GM08714 (cell line): ENCODE data around the gene MIPEP.
A peak's percentile ranks its signal among the peaks of the same experiment; 100 is the strongest.

Experiments used
- H3K4me3 ChIP-seq: fragments of 200-500 bp; sonication (Bioruptor generic); 2 replicates; pipeline ENCODE4 v1.5.1; 2014; ENCODE audit warnings: mild to moderate bottlenecking, low read length, inconsistent platforms
- ZNF274 ChIP-seq: IDR thresholded peaks from 2 replicates; pipeline ENCODE4 v1.6.1; 2012; ENCODE audit warnings: mild to moderate bottlenecking, low read depth, low read length

Gene MIPEP

DNA sequence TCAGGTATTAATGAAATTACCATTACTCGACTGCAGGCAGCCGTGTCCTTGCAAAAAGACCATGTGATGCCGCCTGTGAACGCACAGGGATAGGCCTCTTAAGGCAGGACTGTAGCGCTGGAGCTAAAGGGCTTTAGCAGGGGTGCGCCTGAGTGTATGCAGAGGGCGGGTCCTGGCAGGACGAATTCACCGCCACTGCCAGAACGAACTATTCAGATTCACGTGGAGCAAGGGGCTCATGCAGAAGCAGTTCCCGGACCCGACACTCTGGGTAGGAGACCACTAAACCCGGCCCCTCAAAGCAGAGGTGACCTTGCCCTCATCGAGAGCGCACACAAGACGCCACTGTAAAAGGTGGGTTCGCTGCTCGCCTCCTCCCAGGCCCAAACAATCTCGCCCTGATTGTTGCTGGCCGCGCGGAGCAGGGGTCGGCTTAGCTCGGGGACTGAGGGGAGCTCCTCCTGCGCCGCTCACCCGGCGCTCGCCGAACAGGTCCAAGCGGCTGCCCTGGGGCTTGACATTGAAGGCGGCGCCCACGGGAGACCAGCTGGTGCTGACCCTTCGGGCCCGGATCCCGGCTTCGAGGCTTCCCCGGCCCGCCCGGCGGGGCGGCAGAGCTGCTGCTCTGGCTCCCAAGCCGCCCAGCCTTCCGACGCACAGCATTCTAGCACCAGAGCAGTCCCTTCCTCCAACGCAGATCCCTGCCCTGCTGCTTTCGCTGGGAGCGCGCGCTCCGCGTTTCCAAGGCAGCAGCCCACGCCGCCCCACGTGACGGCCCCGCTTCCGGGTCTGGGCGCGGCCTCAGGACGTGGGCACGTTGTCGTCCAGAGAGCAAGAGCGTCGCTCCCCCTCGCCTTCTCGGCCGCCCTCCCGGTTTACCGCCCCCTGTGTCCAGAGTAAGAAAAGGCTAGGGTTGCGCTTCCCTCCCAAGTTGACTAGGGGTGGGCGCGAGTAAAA, at the start of gene MIPEP:
TSS of gene MIPEP (minus strand) at position 743 of the 957 bp plus-strand sequence. CDS start at position 663, 80 bp downstream.
- H3K4me3 ChIP-seq, result peak within 1 kb of the TSS; percentile 87
- no peak for TF ChIP-seq ZNF274

DNA sequence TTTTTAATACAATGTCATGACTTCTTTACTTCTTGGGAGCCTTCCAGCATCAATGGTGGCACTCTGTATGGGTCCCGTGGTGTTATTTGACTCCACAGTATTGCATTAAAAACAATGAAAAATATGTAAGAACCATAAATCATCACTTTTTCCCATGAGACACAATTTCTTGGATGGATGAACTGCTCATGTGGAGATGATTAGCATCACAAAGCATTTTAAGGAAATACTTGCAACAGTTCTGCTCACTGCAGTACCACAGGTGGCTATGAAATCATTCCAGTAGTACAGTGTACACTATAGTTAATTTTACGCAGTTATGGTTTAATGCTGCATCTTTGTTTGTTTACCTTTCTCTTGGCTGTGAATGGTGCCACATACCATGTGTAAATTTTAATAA, 45.3 kb upstream of the MIPEP start:
- TF ChIP-seq ZNF274, result no peak
- H3K4me3 ChIP-seq, result no peak overlapping the region

DNA sequence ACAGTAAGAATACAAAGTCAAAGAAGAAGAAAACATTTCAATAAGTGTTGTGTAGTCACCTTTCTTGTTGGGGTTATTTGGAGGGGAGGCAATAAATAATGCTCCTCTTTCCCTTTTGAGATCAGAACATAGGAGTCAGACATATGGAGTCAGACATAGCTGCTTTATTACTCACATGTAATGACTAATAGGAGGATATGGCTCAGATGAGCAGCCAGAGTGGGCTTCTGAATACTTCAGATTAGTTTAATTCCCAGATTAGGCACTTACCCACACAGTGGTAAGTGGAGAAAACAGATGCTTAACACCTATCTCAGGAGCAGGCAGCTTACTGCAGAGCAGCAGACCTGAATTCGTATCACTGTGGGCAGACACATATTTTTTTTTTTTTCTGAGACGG, 39.8 kb upstream of the MIPEP start:
- H3K4me3 ChIP-seq, result no peak overlapping the region
- no peak for TF ChIP-seq ZNF274

DNA sequence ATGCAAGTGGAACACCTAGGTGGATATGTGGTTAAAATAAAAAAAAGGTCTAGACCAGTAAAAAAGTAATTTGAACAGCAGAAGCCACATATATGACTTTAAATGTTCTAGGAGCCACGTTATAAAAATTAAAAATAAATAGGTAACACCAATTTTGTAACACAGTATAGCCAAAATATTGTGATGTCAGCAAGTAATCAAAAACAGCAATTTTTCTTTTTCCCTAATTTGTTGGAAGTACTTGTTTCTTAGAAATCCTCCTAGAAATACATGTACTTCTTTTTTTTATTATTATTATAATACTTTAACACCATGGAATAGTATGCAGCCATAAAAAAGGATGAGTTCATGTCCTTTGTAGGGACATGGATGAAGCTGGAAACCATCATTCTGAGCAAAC, 33.8 kb upstream of the MIPEP start:
- TF ChIP-seq ZNF274, result no peak
- H3K4me3 ChIP-seq, result no peak overlapping the region

DNA sequence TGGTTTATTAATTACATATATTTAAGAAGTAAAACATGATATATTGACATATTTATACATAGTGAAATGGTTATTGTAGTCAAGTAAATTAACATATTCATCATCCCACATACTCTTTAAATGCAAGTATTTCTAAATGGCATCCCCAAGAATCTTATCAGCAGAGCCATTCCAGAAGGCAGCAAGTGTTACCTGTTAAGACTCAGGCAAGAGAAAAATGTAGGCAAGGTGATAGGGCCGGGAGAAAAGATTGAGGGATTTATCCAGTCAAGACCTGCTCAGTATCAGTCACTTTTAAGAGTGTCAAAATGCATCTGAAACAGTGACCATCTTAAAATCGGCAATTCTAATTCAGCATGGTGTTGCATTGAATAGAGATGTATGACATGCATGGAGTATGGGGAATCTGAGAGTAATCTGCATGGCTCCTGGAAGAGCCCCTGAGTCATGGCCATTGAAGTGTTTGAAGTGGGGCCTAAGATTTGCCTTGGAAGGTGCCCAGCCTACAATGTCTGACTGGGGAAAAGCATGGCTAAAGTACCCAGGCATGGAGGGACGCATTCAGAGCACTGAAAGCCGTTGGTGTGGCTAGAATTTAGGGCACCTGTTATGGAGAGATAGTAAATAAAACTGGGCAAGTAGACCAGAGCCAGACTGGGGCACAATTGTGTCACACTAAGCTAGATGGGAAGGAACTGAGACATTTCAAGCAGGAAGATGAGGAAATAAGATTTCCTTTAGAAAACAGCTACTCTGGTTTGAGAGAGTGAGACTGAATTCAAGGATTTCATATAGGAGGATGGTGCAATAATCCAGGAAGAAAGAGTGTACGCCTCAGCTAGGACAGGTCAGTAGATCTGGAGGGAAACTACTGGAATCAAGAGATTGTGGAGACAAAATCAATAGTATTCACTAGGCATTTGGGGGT, 33.1 kb upstream of the MIPEP start:
- no peak for TF ChIP-seq ZNF274

DNA sequence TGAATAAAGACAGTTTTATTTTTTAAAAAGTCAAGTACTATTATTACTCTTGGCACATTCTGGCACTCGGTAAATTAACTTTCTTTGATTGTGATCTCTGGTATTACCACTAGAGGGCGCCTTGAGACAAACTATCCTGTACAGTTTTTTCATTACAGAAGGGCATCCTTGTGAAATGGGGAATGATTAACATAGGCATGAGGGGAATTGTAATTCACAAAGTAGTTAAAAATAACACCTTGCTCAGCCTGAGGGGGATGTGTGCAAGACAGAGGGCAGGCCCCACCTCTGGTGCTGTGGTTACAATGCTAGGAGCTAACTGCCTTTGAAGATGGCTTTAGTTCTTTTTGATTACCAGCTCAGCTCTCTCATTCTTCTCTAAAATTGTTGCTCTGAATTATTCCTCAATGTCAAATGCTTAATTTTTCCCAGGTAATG, 32.3 kb upstream of the MIPEP start:
- H3K4me3 ChIP-seq, result no peak overlapping the region
- no peak for TF ChIP-seq ZNF274

More for the DNA sequence above, 33.1 kb upstream of the MIPEP start:
- no peak overlapping the region for H3K4me3 ChIP-seq

DNA sequence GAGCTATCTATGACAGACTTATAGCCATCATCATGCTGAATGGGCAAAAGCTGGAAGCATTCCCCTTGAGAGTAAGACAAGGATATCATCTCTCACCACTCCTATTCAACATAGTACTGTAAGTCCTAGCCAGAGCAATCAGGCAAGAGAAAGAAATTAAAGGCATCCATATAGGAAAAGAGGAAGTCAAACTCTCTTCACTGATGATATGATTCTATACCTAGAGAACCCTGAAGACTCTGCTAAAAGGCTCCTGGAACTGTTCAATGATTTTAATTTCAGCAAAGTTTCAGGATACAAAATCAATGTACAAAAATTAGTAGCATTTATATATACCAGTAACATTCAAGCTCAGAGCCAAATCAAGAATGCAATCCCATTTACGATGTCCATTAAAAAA, 29.8 kb upstream of the MIPEP start:
- TF ChIP-seq ZNF274, result no peak
- H3K4me3 ChIP-seq, result no peak overlapping the region

DNA sequence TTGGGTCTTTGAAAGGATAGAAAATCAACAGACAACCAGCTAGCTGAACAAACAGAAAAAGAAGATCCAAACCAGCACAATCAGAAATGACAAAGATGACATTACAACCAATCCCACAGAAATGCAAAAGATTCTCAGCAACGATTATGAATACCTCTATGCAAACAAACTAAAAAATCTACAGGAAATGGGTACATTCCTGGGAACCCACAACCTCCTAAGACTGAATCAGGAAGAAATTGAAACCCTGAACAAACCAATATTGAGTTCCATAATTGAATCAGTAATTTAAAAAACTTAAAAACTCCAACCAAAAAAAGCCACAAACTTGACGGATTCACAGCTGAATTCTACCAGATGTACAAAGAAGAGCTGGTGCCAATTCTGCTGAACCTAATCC, 29.0 kb upstream of the MIPEP start:
- TF ChIP-seq ZNF274, result no peak

DNA sequence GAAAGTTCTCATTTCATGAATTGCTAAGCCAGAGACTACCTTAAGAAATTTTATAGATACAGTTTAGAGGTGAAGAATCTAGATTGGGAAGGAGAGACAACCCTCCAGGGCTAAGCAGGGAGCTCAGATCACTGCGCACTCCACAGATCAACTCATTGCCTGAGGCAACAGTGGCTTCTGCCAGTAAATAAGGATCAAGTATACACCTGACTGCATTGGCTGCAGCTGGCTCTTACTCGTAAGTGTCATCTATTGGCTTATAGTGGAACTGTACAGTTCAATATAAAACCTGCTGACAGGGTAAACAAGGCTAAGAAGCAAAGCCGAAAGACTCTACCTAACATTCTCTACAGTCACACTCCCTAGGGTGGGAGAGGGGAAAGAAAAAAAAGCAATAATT, 26.1 kb upstream of the MIPEP start:
- TF ChIP-seq ZNF274, result no peak
- H3K4me3 ChIP-seq, result no peak overlapping the region

More for the DNA sequence above, 29.0 kb upstream of the MIPEP start:
- H3K4me3 ChIP-seq, result no peak overlapping the region

DNA sequence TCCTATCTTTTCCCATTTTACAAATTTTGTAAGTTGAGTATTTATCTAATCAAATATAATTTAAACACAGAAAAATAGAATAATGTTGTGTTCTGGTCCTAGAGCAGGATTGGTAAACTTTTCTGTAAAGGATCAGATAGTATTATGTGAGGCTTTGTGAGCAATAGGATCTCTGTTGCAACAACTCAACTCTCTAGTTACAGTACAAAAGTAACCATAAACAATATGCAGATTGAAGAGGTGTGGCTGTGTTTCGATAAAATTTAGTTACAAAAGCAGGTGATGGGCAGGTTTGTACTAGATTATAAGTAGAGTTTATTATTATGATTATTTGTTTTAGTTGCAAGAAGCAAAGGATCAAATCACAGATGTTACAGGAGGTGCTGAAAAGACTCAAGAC, 23.3 kb upstream of the MIPEP start:
- TF ChIP-seq ZNF274, result no peak
- no peak overlapping the region for H3K4me3 ChIP-seq

DNA sequence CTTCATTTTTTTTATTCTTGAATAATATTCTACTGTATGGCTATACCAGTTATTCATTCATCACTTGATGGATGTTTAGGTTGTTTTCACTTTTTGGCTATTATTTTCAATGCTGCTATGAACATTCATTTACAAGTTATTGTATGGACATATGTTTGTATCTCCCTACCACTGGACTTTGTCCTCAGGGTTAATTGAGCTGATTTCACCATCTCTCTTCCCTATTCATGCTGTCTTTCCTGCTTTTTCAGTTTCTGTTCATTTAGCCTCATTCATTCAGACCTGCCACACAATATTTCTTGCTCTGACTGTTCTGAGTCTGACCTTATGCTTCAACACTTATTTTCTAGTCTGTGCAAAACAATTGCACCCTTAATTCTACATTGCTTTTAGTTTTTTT, 20.4 kb upstream of the MIPEP start:
- H3K4me3 ChIP-seq, result no peak overlapping the region
- TF ChIP-seq ZNF274, result no peak

DNA sequence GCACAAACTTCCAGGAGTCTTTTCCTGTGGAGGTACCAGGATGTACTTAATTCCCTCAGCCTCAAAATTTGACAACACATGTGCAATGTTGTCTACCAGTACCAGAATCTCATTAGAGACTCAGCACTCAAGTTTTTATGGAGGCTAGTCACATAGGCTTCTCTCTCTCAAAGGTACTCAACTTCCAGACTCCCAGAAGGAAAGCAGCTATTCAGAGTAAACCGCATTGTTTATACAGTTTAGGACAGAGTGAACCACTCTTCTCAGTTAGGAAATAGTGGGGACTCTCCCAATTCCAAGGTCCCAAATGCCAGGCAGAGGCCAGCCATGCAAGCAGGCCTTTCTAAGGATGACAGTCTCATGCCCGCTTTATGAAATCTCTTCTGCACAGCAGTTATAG, 16.6 kb upstream of the MIPEP start:
- H3K4me3 ChIP-seq, result no peak overlapping the region
- no peak for TF ChIP-seq ZNF274

DNA sequence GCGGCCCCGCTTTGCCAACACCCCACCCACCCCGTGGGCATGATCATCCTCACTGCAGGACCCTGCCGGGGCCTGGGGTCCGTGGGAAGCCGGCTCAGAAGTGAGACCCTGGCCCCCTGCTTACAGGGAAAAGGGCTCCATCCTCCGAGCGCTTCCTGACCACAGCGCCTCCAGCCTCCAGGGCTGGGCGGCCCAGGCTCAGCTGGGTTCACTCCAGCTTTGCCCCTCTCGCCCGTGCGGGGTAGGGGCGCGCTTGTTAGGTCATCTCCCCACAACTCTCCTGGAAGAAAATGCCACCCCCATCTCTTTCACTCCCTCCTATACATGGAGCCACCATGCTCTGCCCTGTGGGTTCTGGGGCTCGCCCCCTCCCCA, 14.7 kb upstream of the MIPEP start:
- no peak for TF ChIP-seq ZNF274
- no peak overlapping the region for H3K4me3 ChIP-seq
